Stimulated activated CD8-positive, alpha-beta memory T cell treated with anti-CD3 and anti-CD28 coated beads, Interleukin-7, amount 100 ng/mL, for 4 hours (primary cell): ENCODE measurements around the gene LDLRAD1.
"Not testable (repeated sequence)": the region's sequence is repeated elsewhere in the genome, so short reads cannot be mapped to it uniquely, and the experiment has no call there.

Experiments
- DNase-seq, 2 donors: peaks; one replicate each; pipeline ENCODE4 v3.0.0-alpha.2; 2020; ENCODE audit warnings: low read depth in 2 of 2

LDLRAD1 gene

GRCh38 chr1:54017979-54018378 lies at the start of gene LDLRAD1:
LDLRAD1 (minus strand) TSS chr1:54018186; CDS start chr1:54018112, 74 bp downstream.
- no peak for DNase-seq

- no peak for DNase-seq
Measured at GRCh38 chr1:54064299-54064698, 46.3 kb upstream of the LDLRAD1 start.

- no peak for DNase-seq
Measured at GRCh38 chr1:54054438-54054749, 36.4 kb upstream of the LDLRAD1 start.

GRCh38 chr1:54053745-54054437 lies 35.9 kb upstream of the LDLRAD1 start:
- peak in 1 of 2 donors; percentile 3 for DNase-seq

- DNase-seq: peak; percentile 96 to 98
Measured at GRCh38 chr1:54052934-54053744, 35.2 kb upstream of the LDLRAD1 start, which contains the start of the genes TCEANC2 and TMEM59. TCEANC2 (plus strand) TSS chr1:54053608; CDS start chr1:54054423, 815 bp downstream. TMEM59 (minus strand) TSS chr1:54053204; CDS start chr1:54053188, 16 bp downstream.

GRCh38 chr1:54052431-54052933 lies 34.5 kb upstream of the LDLRAD1 start:
- peak in 1 of 2 donors; percentile 9 for DNase-seq

GRCh38 chr1:54051933-54052430 lies 34.0 kb upstream of the LDLRAD1 start:
- no peak for DNase-seq

- not testable (repeated sequence) for DNase-seq
Measured at GRCh38 chr1:54050435-54050834, 32.4 kb upstream of the LDLRAD1 start.

GRCh38 chr1:54047384-54048305 lies 29.7 kb upstream of the LDLRAD1 start:
- DNase-seq: no peak

GRCh38 chr1:54046671-54047383 lies 28.8 kb upstream of the LDLRAD1 start:
- no peak for DNase-seq

GRCh38 chr1:54045496-54045895 lies 27.5 kb upstream of the LDLRAD1 start:
- no peak for DNase-seq

- no peak for DNase-seq
Measured at GRCh38 chr1:54041806-54042205, 23.8 kb upstream of the LDLRAD1 start.

- no peak for DNase-seq
Measured at GRCh38 chr1:54037476-54037875, 19.5 kb upstream of the LDLRAD1 start.

- no peak for DNase-seq
Measured at GRCh38 chr1:54028306-54029251, 10.6 kb upstream of the LDLRAD1 start.

- DNase-seq: no peak
Measured at GRCh38 chr1:54027848-54028247, 9.9 kb upstream of the LDLRAD1 start.

- DNase-seq: not testable (repeated sequence)
Measured at GRCh38 chr1:54024811-54025210, 6.8 kb upstream of the LDLRAD1 start.

- no peak for DNase-seq
Measured at GRCh38 chr1:54024358-54024757, 6.4 kb upstream of the LDLRAD1 start.

- DNase-seq: not testable (repeated sequence)
Measured at GRCh38 chr1:54019562-54020176, 1.7 kb upstream of the LDLRAD1 start.

- DNase-seq: no peak
Measured at GRCh38 chr1:54018635-54019034, 649 bp upstream of the LDLRAD1 start.
